ENCODE measurements around the gene RPS6KB2. TPM values are rescaled to one million over a fixed set of nuclear protein-coding genes. Genes with fewer than 3 reads are reported as not detected.

The RPS6KB2 gene
- total and polyA plus RNA-seq, 10 of the 15 experiments (the other 5 are each of a cell fraction or from before 2014, with no cell fraction given) = 0.39 to 101 (median 58.4) TPM

DNA sequence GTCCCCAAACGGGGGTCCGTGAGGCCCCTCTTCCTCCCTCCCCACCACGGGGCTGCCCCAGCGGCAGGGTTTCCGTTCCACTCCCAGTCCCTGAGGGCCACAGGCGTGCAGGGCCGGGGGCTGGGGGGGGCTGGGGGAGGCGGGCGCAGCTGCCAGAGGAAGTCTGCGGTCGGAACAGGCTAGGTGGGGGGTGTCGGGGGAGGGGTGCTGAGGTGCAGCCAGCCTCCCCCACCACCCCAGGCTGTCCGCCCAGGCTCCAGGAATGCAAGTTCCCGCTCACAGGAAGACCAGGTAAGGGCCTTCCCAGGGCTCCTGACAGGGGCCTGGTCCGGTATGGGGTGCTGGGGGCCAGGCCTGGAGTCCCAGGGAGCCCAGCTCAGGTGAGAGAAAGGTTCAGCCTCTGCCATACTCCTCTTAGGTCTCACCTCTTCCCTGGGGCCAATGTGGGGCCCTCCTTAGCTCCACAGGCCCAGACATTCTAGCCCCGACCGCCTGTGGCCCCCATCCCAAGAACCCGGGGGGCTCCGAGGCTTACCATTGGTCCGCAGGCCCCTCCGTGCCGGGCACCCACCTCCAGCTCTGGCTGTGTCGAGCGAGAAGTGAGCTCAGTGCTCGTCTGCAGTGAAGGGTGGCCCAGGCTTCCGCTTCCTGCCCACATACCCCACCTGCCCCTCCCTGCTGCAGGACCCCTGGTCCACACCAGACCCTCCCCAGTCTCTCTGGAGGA lies 9.0 kb downstream of the RPS6KB2 start, which contains the start of gene PTPRCAP (continued):
- TF ChIP-seq, protein P1, sequence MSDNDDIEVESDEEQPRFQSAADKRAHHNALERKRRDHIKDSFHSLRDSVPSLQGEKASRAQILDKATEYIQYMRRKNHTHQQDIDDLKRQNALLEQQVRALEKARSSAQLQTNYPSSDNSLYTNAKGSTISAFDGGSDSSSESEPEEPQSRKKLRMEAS (IDR thresholded peaks at IDR 0.05; ENCODE audit: low read depth, low read length) = no peak
- TF ChIP-seq NR2F1 (conservative IDR thresholded peaks at IDR 0.05) (peak; percentile 19; the same call in 1 of the 2 replicates), GATAD2B (conservative IDR thresholded peaks at IDR 0.05; ENCODE audit: low read depth) (peak; percentile 51; the same call in 1 of the 2 replicates), ZNF24 (IDR thresholded peaks at IDR 0.05) (no peak), SUZ12 (IDR thresholded peaks at IDR 0.05; ENCODE audit: unreplicated experiment) (no peak), CBFB (IDR thresholded peaks at IDR 0.05; ENCODE audit: low read depth) (peak; percentile 50), JUNB (IDR thresholded peaks at IDR 0.05) (no peak), RCOR1 (conservative IDR thresholded peaks at IDR 0.05; ENCODE audit: low read depth, low read length) (no peak), CEBPB (IDR thresholded peaks at IDR 0.05; ENCODE audit: borderline replicate concordance in 1 of 2, low read depth in 2 of 2, low read length in 2 of 2) (no peak), MEF2A (IDR thresholded peaks at IDR 0.05; ENCODE audit: insufficient read depth, low read depth, low read length) (no peak), ETV6 (conservative IDR thresholded peaks at IDR 0.05 in 1 of 2, IDR thresholded peaks at IDR 0.05 in 1 of 2; ENCODE audit: borderline replicate concordance in 1 of 2, low read depth in 1 of 2) (peak in 1 of 2 experiments; percentile 25; a peak in 1 of 4 replicates), KAT2A (conservative IDR thresholded peaks at IDR 0.05; ENCODE audit: control insufficient read depth, low read depth, low read length) (no peak), YBX1 (IDR thresholded peaks at IDR 0.05) (no peak), JUND (IDR thresholded peaks at IDR 0.05; ENCODE audit: low read depth, low read length) (no peak), ZNF217 (IDR thresholded peaks at IDR 0.05) (no peak), EP300 (IDR thresholded peaks at IDR 0.05; ENCODE audit: borderline replicate concordance in 1 of 2, control insufficient read depth in 1 of 2, low read depth in 2 of 2, low read length in 2 of 2) (peak in 1 of 2 experiments; percentile 3; a peak in 2 of 4 replicates), RFX5 (IDR thresholded peaks at IDR 0.05; ENCODE audit: low read depth, low read length) (no peak)
- TF ChIP-seq, protein P2, sequence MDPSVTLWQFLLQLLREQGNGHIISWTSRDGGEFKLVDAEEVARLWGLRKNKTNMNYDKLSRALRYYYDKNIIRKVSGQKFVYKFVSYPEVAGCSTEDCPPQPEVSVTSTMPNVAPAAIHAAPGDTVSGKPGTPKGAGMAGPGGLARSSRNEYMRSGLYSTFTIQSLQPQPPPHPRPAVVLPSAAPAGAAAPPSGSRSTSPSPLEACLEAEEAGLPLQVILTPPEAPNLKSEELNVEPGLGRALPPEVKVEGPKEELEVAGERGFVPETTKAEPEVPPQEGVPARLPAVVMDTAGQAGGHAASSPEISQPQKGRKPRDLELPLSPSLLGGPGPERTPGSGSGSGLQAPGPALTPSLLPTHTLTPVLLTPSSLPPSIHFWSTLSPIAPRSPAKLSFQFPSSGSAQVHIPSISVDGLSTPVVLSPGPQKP (IDR thresholded peaks at IDR 0.05; ENCODE audit: low read depth, low read length) = peak; percentile 14; the same call in 1 of the 2 replicates
- TF ChIP-seq, protein P3, sequence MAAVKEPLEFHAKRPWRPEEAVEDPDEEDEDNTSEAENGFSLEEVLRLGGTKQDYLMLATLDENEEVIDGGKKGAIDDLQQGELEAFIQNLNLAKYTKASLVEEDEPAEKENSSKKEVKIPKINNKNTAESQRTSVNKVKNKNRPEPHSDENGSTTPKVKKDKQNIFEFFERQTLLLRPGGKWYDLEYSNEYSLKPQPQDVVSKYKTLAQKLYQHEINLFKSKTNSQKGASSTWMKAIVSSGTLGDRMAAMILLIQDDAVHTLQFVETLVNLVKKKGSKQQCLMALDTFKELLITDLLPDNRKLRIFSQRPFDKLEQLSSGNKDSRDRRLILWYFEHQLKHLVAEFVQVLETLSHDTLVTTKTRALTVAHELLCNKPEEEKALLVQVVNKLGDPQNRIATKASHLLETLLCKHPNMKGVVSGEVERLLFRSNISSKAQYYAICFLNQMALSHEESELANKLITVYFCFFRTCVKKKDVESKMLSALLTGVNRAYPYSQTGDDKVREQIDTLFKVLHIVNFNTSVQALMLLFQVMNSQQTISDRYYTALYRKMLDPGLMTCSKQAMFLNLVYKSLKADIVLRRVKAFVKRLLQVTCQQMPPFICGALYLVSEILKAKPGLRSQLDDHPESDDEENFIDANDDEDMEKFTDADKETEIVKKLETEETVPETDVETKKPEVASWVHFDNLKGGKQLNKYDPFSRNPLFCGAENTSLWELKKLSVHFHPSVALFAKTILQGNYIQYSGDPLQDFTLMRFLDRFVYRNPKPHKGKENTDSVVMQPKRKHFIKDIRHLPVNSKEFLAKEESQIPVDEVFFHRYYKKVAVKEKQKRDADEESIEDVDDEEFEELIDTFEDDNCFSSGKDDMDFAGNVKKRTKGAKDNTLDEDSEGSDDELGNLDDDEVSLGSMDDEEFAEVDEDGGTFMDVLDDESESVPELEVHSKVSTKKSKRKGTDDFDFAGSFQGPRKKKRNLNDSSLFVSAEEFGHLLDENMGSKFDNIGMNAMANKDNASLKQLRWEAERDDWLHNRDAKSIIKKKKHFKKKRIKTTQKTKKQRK (IDR thresholded peaks at IDR 0.05; ENCODE audit: low read depth, low read length) = no peak
- TF ChIP-seq, protein P4, sequence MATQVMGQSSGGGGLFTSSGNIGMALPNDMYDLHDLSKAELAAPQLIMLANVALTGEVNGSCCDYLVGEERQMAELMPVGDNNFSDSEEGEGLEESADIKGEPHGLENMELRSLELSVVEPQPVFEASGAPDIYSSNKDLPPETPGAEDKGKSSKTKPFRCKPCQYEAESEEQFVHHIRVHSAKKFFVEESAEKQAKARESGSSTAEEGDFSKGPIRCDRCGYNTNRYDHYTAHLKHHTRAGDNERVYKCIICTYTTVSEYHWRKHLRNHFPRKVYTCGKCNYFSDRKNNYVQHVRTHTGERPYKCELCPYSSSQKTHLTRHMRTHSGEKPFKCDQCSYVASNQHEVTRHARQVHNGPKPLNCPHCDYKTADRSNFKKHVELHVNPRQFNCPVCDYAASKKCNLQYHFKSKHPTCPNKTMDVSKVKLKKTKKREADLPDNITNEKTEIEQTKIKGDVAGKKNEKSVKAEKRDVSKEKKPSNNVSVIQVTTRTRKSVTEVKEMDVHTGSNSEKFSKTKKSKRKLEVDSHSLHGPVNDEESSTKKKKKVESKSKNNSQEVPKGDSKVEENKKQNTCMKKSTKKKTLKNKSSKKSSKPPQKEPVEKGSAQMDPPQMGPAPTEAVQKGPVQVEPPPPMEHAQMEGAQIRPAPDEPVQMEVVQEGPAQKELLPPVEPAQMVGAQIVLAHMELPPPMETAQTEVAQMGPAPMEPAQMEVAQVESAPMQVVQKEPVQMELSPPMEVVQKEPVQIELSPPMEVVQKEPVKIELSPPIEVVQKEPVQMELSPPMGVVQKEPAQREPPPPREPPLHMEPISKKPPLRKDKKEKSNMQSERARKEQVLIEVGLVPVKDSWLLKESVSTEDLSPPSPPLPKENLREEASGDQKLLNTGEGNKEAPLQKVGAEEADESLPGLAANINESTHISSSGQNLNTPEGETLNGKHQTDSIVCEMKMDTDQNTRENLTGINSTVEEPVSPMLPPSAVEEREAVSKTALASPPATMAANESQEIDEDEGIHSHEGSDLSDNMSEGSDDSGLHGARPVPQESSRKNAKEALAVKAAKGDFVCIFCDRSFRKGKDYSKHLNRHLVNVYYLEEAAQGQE (IDR thresholded peaks at IDR 0.05; ENCODE audit: low read depth, low read length) = no peak
